Transverse colon (tissue), 4 donors: ENCODE data around the gene GBF1.

Experiments
- CTCF ChIP-seq, 5 experiments: fragments of 200-600 bp in 3 of 5; fragments of 450-650 bp in 2 of 5; sonication (generic) in 3 of 5; IDR thresholded peaks; 1 replicate in 2 of 5; 2 replicates in 3 of 5; pipeline ENCODE4 v1.5.1; 2016 to 2017; ENCODE audit warnings: antibody characterized with exemption in 5 of 5, inconsistent platforms in 3 of 5, mild to moderate bottlenecking in 2 of 5, moderate library complexity in 1 of 5
- EP300 ChIP-seq: sonication (generic); formaldehyde crosslinking; IDR thresholded peaks from one replicate; pipeline ENCODE4 v1.6.1; 2017; ENCODE audit warnings: antibody characterized with exemption, low read depth
- POLR2A ChIP-seq: fragments of 450-650 bp; IDR thresholded peaks from one replicate; pipeline ENCODE4 v1.6.1; 2016; ENCODE audit warnings: antibody characterized with exemption, mild to moderate bottlenecking, moderate library complexity
- POLR2AphosphoS5 ChIP-seq, 3 donors: sonication (generic); formaldehyde crosslinking; IDR thresholded peaks; one replicate each; pipeline ENCODE4 v1.6.1; 2016; ENCODE audit warnings: antibody characterized with exemption in 3 of 3

GRCh38 chr10:102287538-102287937 lies 42.2 kb downstream of the GBF1 start:
- TF ChIP-seq CTCF (IDR thresholded peaks at IDR 0.05) (no peak), POLR2AphosphoS5 (IDR thresholded peaks at IDR 0.05) (no peak), POLR2A (no peak), EP300 (no peak)
